Lower lobe of right lung (tissue), 2 donors: Measurements from ENCODE around the gene EDN2. TPM values are rescaled to one million over a fixed set of nuclear protein-coding genes. Genes with fewer than 3 reads are reported as not detected.

Experiments
- ATAC-seq, 2 donors: fragments of 200-7000 bp; cut with Tn5 transposase; one replicate each; pipeline ENCODE4 v1.9.1; 2020 to 2022; ENCODE audit warnings: mild to moderate bottlenecking in 2 of 2, moderate library complexity in 2 of 2
- DNase-seq: peaks from one replicate; pipeline ENCODE4 v3.0.0-alpha.2; 2020
- H3K27ac ChIP-seq: fragments of 200-600 bp; one replicate; pipeline ENCODE4 v1.8.0; 2022
- H3K27me3 ChIP-seq: fragments of 200-600 bp; one replicate; pipeline ENCODE4 v1.8.0; 2022; ENCODE audit warnings: low read depth
- H3K36me3 ChIP-seq: fragments of 200-600 bp; one replicate; pipeline ENCODE4 v1.8.0; 2022; ENCODE audit warnings: mild to moderate bottlenecking
- H3K4me1 ChIP-seq: fragments of 200-600 bp; one replicate; pipeline ENCODE4 v1.8.0; 2022
- H3K4me3 ChIP-seq: fragments of 200-600 bp; one replicate; pipeline ENCODE4 v1.8.0; 2022; ENCODE audit warnings: mild to moderate bottlenecking
- H3K9me3 ChIP-seq: fragments of 200-600 bp; one replicate; pipeline ENCODE4 v1.8.0; 2022
- intact Hi-C: fragments of 100-400 bp; cut with DNase I; formaldehyde crosslinking; loops from one replicate; pipeline ENCODE4 v1.11.0; 2022
- total RNA-seq: library from RNA; stranded (reverse); fragmentation: NEBNext Ultra II Directional; extraction: Animal tissue kit (Norgen Biotek cat#: 25700); gene quantifications from one replicate; pipeline ENCODE4 v1.2.1, GENCODE V29; 2021
- TF ChIP-seq, protein P1 (sequence below): fragments of 200-600 bp; IDR thresholded peaks from one replicate; pipeline ENCODE4 v1.8.0; 2022; ENCODE audit warnings: antibody characterized with exemption, mild to moderate bottlenecking
- donor health status: DM: no; HTN: yes; CAD: no; lungs with severe emphysema.

Gene EDN2
- total RNA-seq, 1 donor from 2014 or later, result 2.1 TPM

DNA sequence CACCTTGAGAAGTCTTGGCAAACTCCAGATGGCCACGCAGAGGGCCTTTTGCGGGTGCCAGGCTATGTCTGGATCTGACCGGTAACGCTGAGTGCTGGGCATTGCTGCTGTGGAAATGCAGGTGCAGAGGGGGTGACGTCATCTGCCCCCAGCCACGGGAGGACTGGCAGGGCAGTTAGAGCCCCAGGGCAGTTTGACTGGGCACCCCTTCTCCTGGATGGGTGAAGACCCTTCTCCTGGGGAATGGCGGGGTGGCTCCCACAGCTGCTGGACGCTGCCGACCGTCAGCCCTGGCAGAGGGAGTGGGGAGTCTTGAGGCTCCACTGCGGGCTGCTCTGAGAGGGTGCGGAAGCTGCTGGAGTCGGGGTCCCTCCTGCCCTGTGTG, 12.6 kb upstream of the EDN2 start:
- no peaks in the 10 kb centered on the region for H3K36me3 ChIP-seq
- DNase-seq (no peak), ATAC-seq (peak in 1 of 2 donors; percentile 20)
- peak overlapping the region; percentile 91 for H3K27ac ChIP-seq
- TF ChIP-seq, protein P1, sequence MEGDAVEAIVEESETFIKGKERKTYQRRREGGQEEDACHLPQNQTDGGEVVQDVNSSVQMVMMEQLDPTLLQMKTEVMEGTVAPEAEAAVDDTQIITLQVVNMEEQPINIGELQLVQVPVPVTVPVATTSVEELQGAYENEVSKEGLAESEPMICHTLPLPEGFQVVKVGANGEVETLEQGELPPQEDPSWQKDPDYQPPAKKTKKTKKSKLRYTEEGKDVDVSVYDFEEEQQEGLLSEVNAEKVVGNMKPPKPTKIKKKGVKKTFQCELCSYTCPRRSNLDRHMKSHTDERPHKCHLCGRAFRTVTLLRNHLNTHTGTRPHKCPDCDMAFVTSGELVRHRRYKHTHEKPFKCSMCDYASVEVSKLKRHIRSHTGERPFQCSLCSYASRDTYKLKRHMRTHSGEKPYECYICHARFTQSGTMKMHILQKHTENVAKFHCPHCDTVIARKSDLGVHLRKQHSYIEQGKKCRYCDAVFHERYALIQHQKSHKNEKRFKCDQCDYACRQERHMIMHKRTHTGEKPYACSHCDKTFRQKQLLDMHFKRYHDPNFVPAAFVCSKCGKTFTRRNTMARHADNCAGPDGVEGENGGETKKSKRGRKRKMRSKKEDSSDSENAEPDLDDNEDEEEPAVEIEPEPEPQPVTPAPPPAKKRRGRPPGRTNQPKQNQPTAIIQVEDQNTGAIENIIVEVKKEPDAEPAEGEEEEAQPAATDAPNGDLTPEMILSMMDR, result no peak
- H3K9me3 ChIP-seq, result no peaks in the 10 kb centered on the region
- H3K4me3 ChIP-seq, result no peak overlapping the region
- H3K4me1 ChIP-seq, result peaks cover 49% of the 10 kb centered on the region
- intact Hi-C loops, result no loop called here
- no peaks in the 10 kb centered on the region for H3K27me3 ChIP-seq

DNA sequence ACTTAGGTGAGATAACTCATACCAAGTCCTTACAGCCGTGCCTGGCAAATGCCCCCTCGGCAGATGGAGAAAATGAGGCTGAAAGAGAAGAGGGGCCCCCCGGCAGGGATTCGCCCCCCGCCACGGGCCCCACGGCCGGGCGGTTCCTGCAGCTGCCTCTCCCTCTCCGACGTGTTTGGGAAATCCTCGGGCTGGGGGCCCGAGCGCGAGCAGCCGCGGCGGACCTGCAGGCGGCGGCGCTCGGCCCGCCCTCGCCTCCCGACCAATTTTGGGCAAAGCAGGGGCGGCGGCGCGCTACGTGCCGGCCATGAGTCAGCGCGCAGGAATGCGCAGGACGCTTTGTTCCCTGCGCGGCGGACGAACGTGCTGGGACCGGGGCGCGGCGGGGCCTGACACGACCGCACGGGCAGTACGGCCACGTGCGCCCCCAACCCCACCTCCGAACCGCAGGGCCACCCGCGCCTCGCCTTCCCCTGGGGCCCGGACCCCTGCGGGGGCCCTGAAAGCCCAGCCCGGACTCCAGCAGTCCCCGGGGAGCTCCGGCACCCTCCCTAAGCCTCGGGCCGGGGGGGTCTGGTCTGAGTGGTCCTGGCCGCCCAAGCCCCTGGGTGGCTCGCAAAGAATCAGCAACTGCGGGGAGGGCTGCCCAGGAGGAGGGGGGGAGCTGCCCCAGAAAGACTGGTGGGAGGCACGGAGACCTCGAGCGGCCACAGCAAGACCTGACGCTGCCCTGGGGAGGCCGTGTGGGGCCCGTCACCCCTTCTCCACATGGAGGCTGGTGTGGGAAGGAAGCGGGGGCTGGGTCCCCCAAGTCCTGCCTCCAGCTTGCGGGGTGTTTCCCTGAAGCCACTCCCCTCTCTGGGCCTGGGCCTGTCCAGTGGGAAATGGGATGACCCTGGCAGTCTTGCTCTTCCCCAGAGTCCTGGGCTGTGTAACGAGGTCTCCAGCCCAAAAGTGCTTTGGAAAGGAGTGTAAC, 11.9 kb upstream of the EDN2 start:
- Histone ChIP-seq H3K27ac (peak overlapping the region; percentile 91), H3K9me3 (no peaks in the 10 kb centered on the region), H3K4me1 (peaks cover 49% of the 10 kb centered on the region), H3K4me3 (peak overlapping the region; percentile 45), H3K27me3 (no peaks in the 10 kb centered on the region), H3K36me3 (no peaks in the 10 kb centered on the region)
- TF ChIP-seq, protein P1, result no peak
- DNase-seq (peak; percentile 93), ATAC-seq (peak; percentile 86 to 88)
- intact Hi-C loops, result no loop called here

DNA sequence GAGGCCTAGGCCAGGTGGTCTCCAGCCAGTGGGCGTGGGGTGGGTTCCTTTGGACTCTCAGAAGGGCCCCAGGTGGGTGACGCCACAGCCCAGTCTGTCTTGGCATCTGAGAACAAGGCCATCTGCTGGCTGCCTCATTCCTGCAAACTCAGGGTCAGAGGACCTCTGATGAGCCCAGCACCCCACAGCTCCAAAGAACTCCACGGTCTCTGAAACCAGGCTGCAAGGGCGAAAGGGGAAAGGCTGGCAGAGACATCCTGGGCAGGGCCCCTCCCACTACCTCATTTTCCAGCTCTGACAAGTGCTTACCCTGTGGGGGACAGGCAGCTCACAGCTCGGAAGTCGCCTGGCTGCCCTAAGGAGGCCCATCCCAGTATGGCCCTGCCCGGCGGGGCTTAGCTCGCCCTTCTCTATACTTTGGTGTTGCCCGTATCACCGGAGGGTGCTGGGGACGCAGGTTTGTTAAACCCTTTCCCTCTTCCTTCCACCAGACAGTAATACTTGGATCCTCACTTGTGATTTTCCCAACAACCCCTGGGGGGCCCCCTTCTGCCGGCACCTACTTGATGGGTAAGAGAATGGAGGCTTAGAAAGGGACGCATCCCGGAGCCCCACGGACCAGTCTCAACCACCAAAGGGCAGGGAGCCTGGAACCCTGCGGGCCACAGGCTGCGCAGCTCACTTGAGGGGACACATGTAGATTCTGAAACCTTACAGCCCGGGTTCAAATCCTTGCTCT, 10.9 kb upstream of the EDN2 start:
- Histone ChIP-seq H3K9me3 (no peaks in the 10 kb centered on the region), H3K27ac (peak overlapping the region; percentile 91), H3K36me3 (no peaks in the 10 kb centered on the region), H3K4me1 (peaks cover 49% of the 10 kb centered on the region), H3K27me3 (no peaks in the 10 kb centered on the region), H3K4me3 (peak overlapping the region; percentile 45)
- DNase-seq (peak; percentile 42), ATAC-seq (no peak)
- TF ChIP-seq, protein P1, result no peak
- intact Hi-C loops, result no loop called here

DNA sequence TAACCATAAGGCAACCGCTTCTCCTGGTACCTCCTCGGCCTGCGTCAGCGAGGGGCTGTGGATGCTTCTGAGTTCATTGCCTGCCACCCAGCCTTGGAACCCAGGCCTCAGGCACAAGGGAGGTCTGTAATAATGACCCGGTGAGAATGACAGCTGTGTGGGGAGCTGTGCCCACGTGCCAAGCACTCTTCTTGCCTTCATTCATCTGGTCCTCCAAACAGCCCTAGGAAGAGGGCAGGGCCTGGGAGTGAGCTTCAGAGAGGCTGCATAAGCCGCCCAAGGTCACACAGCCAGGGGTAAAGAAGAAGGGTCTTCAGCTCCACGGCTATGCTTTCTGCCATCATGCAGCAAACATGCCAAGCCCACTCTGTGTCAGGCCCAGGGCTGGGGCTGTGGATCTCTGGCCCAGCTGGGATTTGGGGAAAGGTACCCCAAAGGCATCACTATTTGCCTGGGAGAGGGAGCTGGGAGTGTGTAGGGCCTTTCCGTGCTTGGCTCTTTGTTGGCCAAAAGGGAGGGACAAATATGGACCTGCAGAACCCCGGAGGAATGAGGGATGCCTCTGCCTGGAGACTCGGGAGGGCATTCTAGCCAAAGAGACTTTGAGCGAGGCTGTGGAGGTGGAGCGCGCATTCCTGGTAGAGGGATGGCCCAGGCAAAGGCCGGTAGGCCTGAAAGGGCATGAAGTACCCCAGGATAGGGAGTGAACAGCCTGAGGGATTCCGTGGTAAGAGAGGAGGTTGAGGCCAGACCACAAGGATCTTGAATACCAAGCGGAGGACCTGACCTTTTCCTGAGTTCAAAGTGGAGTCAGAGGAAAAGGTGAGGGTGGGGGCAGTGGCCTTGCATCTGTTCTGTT, 10.1 kb upstream of the EDN2 start:
- DNase-seq, result no peak
- peaks cover 44% of the 10 kb centered on the region for H3K4me1 ChIP-seq
- H3K27me3 ChIP-seq, result no peaks in the 10 kb centered on the region
- peak overlapping the region; percentile 91 for H3K27ac ChIP-seq
- TF ChIP-seq, protein P1, result no peak
- no peak overlapping the region for H3K4me3 ChIP-seq
- no peaks in the 10 kb centered on the region for H3K36me3 ChIP-seq
- ATAC-seq, result no peak
- intact Hi-C loops, result no loop called here
- no peaks in the 10 kb centered on the region for H3K9me3 ChIP-seq
